Measurements from ENCODE around the gene WBP1L.

The WBP1L gene

GRCh38 chr10:102795453-102796406, 52.0 kb downstream of the WBP1L start:
- no peak for TF ChIP-seq ZNF274 (IDR thresholded peaks at IDR 0.05; ENCODE audit: low read depth, low read length)

GRCh38 chr10:102796407-102797176, 52.8 kb downstream of the WBP1L start:
- TF ChIP-seq ZNF274 (IDR thresholded peaks at IDR 0.05; ENCODE audit: low read depth, low read length): no peak
- H3K4me3 ChIP-seq (ENCODE audit: low read length): peak overlapping the region; percentile 34; the same call in 1 of the 2 replicates

More at GRCh38 chr10:102795453-102796406, 52.0 kb downstream of the WBP1L start:
- peak overlapping the region; percentile 34; the same call in 1 of the 2 replicates for H3K4me3 ChIP-seq (ENCODE audit: low read length)

GRCh38 chr10:102799691-102800471, 56.1 kb downstream of the WBP1L start:
- no peak for TF ChIP-seq ZNF274 (IDR thresholded peaks at IDR 0.05; ENCODE audit: low read depth, low read length)
- no peak overlapping the region for H3K4me3 ChIP-seq (ENCODE audit: low read length)

GRCh38 chr10:102800611-102801335, 57.0 kb downstream of the WBP1L start:
- H3K4me3 ChIP-seq (ENCODE audit: low read length): no peak overlapping the region
- no peak for TF ChIP-seq ZNF274 (IDR thresholded peaks at IDR 0.05; ENCODE audit: low read depth, low read length)

- no peak for TF ChIP-seq ZNF274 (IDR thresholded peaks at IDR 0.05; ENCODE audit: low read depth, low read length)
- H3K4me3 ChIP-seq (ENCODE audit: low read length): no peak overlapping the region
These were observed 57.7 kb downstream of the WBP1L start for GRCh38 chr10:102801496-102801895.

GRCh38 chr10:102801978-102802377, 58.2 kb downstream of the WBP1L start:
- no peak overlapping the region for H3K4me3 ChIP-seq (ENCODE audit: low read length)
- TF ChIP-seq ZNF274 (IDR thresholded peaks at IDR 0.05; ENCODE audit: low read depth, low read length): no peak

GRCh38 chr10:102802920-102803534, 59.3 kb downstream of the WBP1L start:
- no peak overlapping the region for H3K4me3 ChIP-seq (ENCODE audit: low read length)
- no peak for TF ChIP-seq ZNF274 (IDR thresholded peaks at IDR 0.05; ENCODE audit: low read depth, low read length)

- TF ChIP-seq ZNF274 (IDR thresholded peaks at IDR 0.05; ENCODE audit: low read depth, low read length): no peak
- no peak overlapping the region for H3K4me3 ChIP-seq (ENCODE audit: low read length)
These were observed 60.8 kb downstream of the WBP1L start for GRCh38 chr10:102804382-102805055.

GRCh38 chr10:102808380-102808779, 64.6 kb downstream of the WBP1L start:
- no peak for TF ChIP-seq ZNF274 (IDR thresholded peaks at IDR 0.05; ENCODE audit: low read depth, low read length)
- H3K4me3 ChIP-seq (ENCODE audit: low read length): no peak overlapping the region

- H3K4me3 ChIP-seq (ENCODE audit: low read length): no peak overlapping the region
- no peak for TF ChIP-seq ZNF274 (IDR thresholded peaks at IDR 0.05; ENCODE audit: low read depth, low read length)
These were observed 67.6 kb downstream of the WBP1L start for GRCh38 chr10:102811346-102811745.

GRCh38 chr10:102812231-102812876, 68.6 kb downstream of the WBP1L start:
- H3K4me3 ChIP-seq (ENCODE audit: low read length): no peak overlapping the region
- TF ChIP-seq ZNF274 (IDR thresholded peaks at IDR 0.05; ENCODE audit: low read depth, low read length): no peak

GRCh38 chr10:102813017-102813541, 69.3 kb downstream of the WBP1L start:
- TF ChIP-seq ZNF274 (IDR thresholded peaks at IDR 0.05; ENCODE audit: low read depth, low read length): no peak
- no peak overlapping the region for H3K4me3 ChIP-seq (ENCODE audit: low read length)
